HepG2 (cell line): ENCODE data around the gene RABL6. TPM values are rescaled to one million over a fixed set of nuclear protein-coding genes. Genes with fewer than 3 reads are reported as not detected.

Source experiments
- ARID3A ChIP-seq: IDR thresholded peaks from 2 replicates; pipeline ENCODE4 v1.6.1; 2012; ENCODE audit warnings: low read depth, low read length, improper control_type of control experiment
- ATF3 ChIP-seq: sonication (generic); formaldehyde crosslinking; IDR thresholded peaks from 2 replicates; pipeline ENCODE4 v1.4.0; 2020; ENCODE audit warnings: missing genetic modification reagents
- CERS6 ChIP-seq: sonication (generic); formaldehyde crosslinking; IDR thresholded peaks from 2 replicates; pipeline ENCODE4 v1.5.0; 2020; ENCODE audit warnings: missing genetic modification reagents
- EZH2 ChIP-seq: conservative IDR thresholded peaks from 2 replicates; pipeline ENCODE4 v1.6.1; 2012; ENCODE audit warnings: mild to moderate bottlenecking, low read depth, low read length, moderate library complexity
- KMT2B ChIP-seq: IDR thresholded peaks from 2 replicates; pipeline ENCODE4 v1.6.1; 2016; ENCODE audit warnings: missing genetic modification reagents, missing compliant biosample characterization
- MATR3 ChIP-seq: sonication (generic); formaldehyde crosslinking; IDR thresholded peaks from 2 replicates; pipeline ENCODE4 v1.4.0; 2020; ENCODE audit warnings: missing genetic modification reagents
- NBN ChIP-seq: fragments of 450-650 bp; conservative IDR thresholded peaks from 2 replicates; pipeline ENCODE4 v1.6.1; 2017
- NCOA2 ChIP-seq: sonication (generic); formaldehyde crosslinking; IDR thresholded peaks from 2 replicates; pipeline ENCODE4 v1.8.0; 2022; ENCODE audit warnings: inconsistent platforms
- NR1H2 ChIP-seq: sonication (generic); formaldehyde crosslinking; IDR thresholded peaks from 2 replicates; pipeline ENCODE4 v1.8.1; 2022; ENCODE audit warnings: low read depth, missing genetic modification reagents, borderline replicate concordance
- PCBP2 ChIP-seq: fragments of 200-400 bp; formaldehyde crosslinking; optimal IDR thresholded peaks from 2 replicates; pipeline ENCODE3; 2018; ENCODE audit warnings: low read length, low read depth; ENCODE audit not compliant: poor library complexity, severe bottlenecking
- PHF20 ChIP-seq: sonication (generic); formaldehyde crosslinking; IDR thresholded peaks from 2 replicates; pipeline ENCODE4 v1.5.0; 2020; ENCODE audit warnings: mild to moderate bottlenecking, missing genetic modification reagents
- PPARG ChIP-seq: conservative IDR thresholded peaks from 2 replicates; pipeline ENCODE4 v1.6.1; 2016; ENCODE audit warnings: missing biosample characterization, missing genetic modification reagents
- RBFOX2 ChIP-seq: fragments of 200-400 bp; formaldehyde crosslinking; IDR thresholded peaks from 2 replicates; pipeline ENCODE4 v1.6.1; 2017; ENCODE audit warnings: low read depth, mild to moderate bottlenecking, low read length
- SP140L ChIP-seq: sonication (generic); formaldehyde crosslinking; IDR thresholded peaks from 2 replicates; pipeline ENCODE4 v1.4.0; 2020; ENCODE audit warnings: missing genetic modification reagents, borderline replicate concordance
- ZFP91 ChIP-seq: sonication (generic); formaldehyde crosslinking; IDR thresholded peaks from 2 replicates; pipeline ENCODE4 v1.9.0; 2022; ENCODE audit warnings: missing genetic modification reagents, mild to moderate bottlenecking, borderline replicate concordance
- ZNF124 ChIP-seq: sonication (generic); formaldehyde crosslinking; IDR thresholded peaks from 2 replicates; pipeline ENCODE4 v1.4.0; 2020; ENCODE audit warnings: missing genetic modification reagents
- ZNF20 ChIP-seq: sonication (generic); formaldehyde crosslinking; IDR thresholded peaks from 2 replicates; pipeline ENCODE4 v1.4.0; 2020; ENCODE audit warnings: mild to moderate bottlenecking, moderate library complexity, missing genetic modification reagents
- ZNF34 ChIP-seq: sonication (generic); formaldehyde crosslinking; IDR thresholded peaks from 2 replicates; pipeline ENCODE4 v1.4.0; 2020; ENCODE audit warnings: mild to moderate bottlenecking, missing genetic modification reagents, borderline replicate concordance
- ZNF432 ChIP-seq: sonication (generic); formaldehyde crosslinking; IDR thresholded peaks from 2 replicates; pipeline ENCODE4 v1.5.0; 2020; ENCODE audit warnings: missing genetic modification reagents, mild to moderate bottlenecking, borderline replicate concordance
- ZNF468 ChIP-seq: sonication (generic); formaldehyde crosslinking; IDR thresholded peaks from 2 replicates; pipeline ENCODE4 v1.8.0; 2022; ENCODE audit warnings: mild to moderate bottlenecking, moderate library complexity, missing genetic modification reagents
- ZNF563 ChIP-seq: sonication (generic); formaldehyde crosslinking; IDR thresholded peaks from 2 replicates; pipeline ENCODE4 v1.8.0; 2022; ENCODE audit warnings: mild to moderate bottlenecking, moderate library complexity, missing genetic modification reagents
- ZNF629 ChIP-seq: sonication (generic); formaldehyde crosslinking; conservative IDR thresholded peaks from 2 replicates; pipeline ENCODE4 v1.5.0; 2020; ENCODE audit warnings: missing genetic modification reagents
- ZNF790 ChIP-seq: sonication (generic); formaldehyde crosslinking; IDR thresholded peaks from 2 replicates; pipeline ENCODE4 v1.8.0; 2022; ENCODE audit warnings: missing genetic modification reagents, mild to moderate bottlenecking, borderline replicate concordance
- ZSCAN21 ChIP-seq: sonication (generic); formaldehyde crosslinking; IDR thresholded peaks from 2 replicates; pipeline ENCODE4 v1.8.0; 2022; ENCODE audit warnings: mild to moderate bottlenecking, missing genetic modification reagents, moderate library complexity, borderline replicate concordance
- polyA plus RNA-seq, 8 experiments: library from polyadenylated mRNA; depleted of rRNA in 3 of 8; stranded (reverse) in 7 of 8; unstranded in 1 of 8; fragments of >200 nt; fragmentation: Illumina TruSeq in 4 of 8; extraction: Trizol in 4 of 8; gene quantifications; 2 replicates each; pipeline versions ENCODE4 v1.2.1 to v1.2.3, GENCODE V29; 2011 to 2016; ENCODE audit warnings: low read depth in 4 of 8, missing spikeins in 1 of 8, mixed read lengths in 1 of 8; ENCODE audit not compliant: insufficient read depth in 1 of 8
- total RNA-seq, 5 experiments: library from RNA; depleted of rRNA; stranded (reverse); fragments of >200 nt; fragmentation: Illumina TruSeq; extraction: Trizol; gene quantifications; 2 replicates each; pipeline ENCODE4 v1.2.3, GENCODE V29; 2016; ENCODE audit warnings: low read depth in 1 of 5
- TF ChIP-seq, protein P1 (sequence below): sonication (generic); formaldehyde crosslinking; conservative IDR thresholded peaks from 2 replicates; pipeline ENCODE4 v1.8.0; 2022; ENCODE audit warnings: mild to moderate bottlenecking, moderate library complexity, missing genetic modification reagents

Gene RABL6
- total and polyA plus RNA-seq, 2 of the 13 experiments (the other 11 are each of a cell fraction or from before 2014, with no cell fraction given): 81.5 to 125 TPM

GRCh38 chr9:136885950-136886578 is 78.3 kb downstream of the RABL6 start, which contains the start of gene TRAF2 (continued):
- TF ChIP-seq ARID3A: no peak
- no peak for TF ChIP-seq ZNF468
- TF ChIP-seq RBFOX2: peak; percentile 84
- no peak for TF ChIP-seq NBN
- TF ChIP-seq ZNF629: no peak
- TF ChIP-seq ZNF432 (CRISPR knock-in tag): no peak
- no peak for TF ChIP-seq ZNF20
- TF ChIP-seq PHF20 (CRISPR knock-in tag): peak; percentile 46
- peak; percentile 65; the same call in 1 of the 2 replicates for TF ChIP-seq ZNF124 (CRISPR knock-in tag)
- TF ChIP-seq PPARG (CRISPR knock-in tag): no peak
- TF ChIP-seq, protein P1, sequence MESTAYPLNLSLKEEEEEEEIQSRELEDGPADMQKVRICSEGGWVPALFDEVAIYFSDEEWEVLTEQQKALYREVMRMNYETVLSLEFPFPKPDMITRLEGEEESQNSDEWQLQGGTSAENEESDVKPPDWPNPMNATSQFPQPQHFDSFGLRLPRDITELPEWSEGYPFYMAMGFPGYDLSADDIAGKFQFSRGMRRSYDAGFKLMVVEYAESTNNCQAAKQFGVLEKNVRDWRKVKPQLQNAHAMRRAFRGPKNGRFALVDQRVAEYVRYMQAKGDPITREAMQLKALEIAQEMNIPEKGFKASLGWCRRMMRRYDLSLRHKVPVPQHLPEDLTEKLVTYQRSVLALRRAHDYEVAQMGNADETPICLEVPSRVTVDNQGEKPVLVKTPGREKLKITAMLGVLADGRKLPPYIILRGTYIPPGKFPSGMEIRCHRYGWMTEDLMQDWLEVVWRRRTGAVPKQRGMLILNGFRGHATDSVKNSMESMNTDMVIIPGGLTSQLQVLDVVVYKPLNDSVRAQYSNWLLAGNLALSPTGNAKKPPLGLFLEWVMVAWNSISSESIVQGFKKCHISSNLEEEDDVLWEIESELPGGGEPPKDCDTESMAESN: no peak
- TF ChIP-seq MATR3: no peak
- TF ChIP-seq NR1H2: no peak
- TF ChIP-seq ZSCAN21 (CRISPR knock-in tag): no peak
- no peak for TF ChIP-seq EZH2
- TF ChIP-seq PCBP2: no peak
- TF ChIP-seq KMT2B (CRISPR knock-in tag): peak; percentile 67; the same call in 1 of the 2 replicates
- TF ChIP-seq SP140L (CRISPR knock-in tag): no peak
- TF ChIP-seq ZNF790 (CRISPR knock-in tag): no peak; the same call in 1 of the 2 replicates
- no peak for TF ChIP-seq ATF3 (CRISPR knock-in tag)
- no peak for TF ChIP-seq CERS6 (CRISPR knock-in tag)
- TF ChIP-seq ZNF34: no peak
- TF ChIP-seq ZFP91 (CRISPR knock-in tag): peak; percentile 61; the same call in 1 of the 2 replicates
- TF ChIP-seq NCOA2: no peak
- TF ChIP-seq ZNF563: peak; percentile 30; the same call in 1 of the 2 replicates
